Stimulated activated naive CD8-positive, alpha-beta T cell treated with anti-CD3 and anti-CD28 coated beads, Interleukin-15, Interleukin-2, amounts not matched to agents 100 U/mL and 50 U/mL, for 24 hours (primary cell): ENCODE data around the gene IL1RL2.

Source experiments
- ATAC-seq: fragments of 150-1000 bp; cut with Tn5 transposase; one replicate; pipeline ENCODE4 v1.10.0; 2021
- DNase-seq: peaks from one replicate; pipeline ENCODE4 v3.0.0; 2021

Gene IL1RL2

DNA sequence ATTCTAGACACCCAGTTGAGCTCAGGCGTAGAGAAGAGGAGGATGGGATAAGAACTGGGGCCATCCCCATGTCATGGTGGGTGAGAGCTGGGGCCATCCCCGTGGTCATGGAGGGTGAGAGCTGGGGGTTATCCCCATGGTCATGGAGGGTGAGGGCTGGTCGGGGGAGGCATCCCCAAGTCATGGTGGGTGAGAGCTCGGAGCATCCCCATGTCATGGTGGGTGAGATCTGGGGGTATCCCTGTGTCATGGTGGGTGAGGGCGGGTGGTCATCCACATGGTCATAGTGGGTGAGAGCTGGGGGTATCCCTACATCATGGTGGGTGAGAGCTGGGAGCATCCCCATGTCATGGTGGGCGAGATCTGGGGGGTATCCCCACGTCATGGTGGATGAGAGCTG, 52.5 kb downstream of the IL1RL2 start:
- ATAC-seq: no peak
- no peak for DNase-seq

DNA sequence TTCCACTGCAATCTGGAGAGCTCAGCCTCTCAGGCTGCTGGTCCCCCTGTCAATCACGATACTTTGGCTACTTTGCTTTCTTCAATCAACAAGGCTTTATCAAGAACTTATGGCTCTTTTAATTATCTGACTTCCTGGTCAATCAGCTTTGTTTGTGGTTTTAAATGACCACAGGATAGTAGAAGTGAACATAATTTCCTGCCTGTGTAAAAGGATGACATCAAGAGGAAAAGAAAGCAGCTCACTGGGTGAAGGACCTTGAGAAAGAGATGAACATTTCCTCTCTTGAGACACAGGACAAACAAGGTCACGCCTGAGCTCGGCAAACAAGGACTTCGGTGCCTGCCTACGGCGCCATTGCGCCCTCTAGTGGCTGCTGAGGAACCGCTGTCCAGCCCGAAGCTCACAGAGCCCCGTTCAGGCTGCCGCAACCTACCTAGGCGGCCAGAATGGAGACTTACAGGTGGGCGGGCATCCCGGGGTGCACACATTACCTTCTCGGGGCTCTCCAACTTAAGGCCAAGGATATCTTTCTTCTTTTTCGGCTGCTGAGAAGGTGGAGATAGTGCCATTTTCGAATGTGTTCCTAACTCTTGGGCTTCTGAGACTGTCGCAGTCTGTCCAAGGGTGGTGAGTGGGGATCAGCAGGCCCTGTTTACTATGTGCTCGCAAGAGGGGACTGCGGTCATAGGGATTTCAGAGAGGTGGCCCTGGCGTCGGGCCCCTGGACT, 54.0 kb downstream of the IL1RL2 start:
- ATAC-seq (peak; percentile 89), DNase-seq (peak; percentile 93)

DNA sequence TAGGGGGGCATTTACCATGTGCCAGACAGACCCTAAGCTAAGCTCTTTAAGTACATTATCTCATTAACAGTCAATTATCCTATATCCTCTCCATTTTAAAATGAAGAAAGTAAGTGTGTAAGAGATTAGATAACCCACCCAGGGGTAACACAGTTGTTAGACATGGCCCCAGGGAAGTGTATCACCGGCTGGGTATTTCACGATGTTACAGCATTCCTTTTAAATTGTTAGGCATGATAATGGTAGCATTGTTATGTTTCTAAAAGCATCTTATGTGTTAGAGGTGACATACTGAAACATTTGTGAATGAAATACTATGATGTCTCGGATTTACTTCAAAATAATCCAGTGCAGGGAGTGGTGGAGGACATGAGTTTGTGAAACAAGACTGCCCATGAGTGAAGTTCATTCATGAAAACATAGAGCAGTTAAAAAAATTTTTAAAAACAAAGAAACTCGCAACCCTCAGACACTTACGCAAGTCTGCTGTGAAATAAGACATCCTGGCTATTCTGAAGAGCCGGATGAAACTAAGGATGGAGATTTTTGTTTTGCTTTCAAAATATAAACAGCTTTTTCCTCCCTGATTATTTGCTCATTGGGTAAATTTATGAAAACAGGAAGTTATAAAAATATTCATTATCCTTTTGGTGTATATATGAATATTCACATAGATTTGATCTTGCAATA, 54.9 kb downstream of the IL1RL2 start:
- ATAC-seq: no peak
- DNase-seq: no peak

DNA sequence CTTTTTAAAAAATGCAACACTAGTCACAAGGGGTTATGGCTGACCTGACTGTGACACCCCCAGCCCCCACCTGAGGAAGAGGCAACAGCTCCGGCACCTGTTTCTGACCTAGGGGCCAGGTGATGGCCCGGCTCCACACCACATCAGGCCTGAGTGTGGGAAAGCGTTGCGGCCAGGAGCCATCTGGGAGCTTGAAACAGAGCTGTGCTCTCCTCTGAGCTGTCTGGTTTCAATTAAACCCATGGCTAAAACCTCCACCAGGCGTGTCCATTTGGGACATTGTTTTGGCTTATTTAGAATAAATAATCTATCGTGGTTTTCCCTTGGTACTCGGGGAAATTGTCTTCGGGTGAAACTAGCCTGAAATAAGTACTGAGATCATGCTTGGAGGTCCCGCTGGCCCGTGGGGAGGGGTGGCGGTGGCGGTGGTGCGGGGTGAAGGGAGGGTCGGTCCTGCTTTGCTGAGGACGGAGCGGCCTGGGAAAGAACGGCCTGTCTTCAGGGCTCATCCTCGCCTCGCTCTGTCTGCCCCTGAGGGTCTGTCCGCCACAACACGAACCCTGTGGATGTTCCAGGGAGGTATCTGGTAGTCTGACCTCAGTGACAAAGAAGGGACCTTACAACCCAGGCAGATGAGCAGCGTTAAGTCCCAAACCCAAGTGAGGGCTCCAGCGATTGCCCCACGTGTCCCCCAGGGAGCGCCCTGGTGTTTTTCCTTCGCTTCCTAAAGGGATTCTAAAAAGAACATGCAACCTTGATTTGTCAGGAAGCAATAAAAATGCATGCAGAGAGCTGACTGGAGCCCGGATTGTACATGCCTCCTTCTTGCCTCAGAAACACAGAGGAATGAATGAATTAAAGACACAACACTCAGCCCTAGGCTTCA, 58.7 kb downstream of the IL1RL2 start:
- ATAC-seq (no peak), DNase-seq (no peak)

DNA sequence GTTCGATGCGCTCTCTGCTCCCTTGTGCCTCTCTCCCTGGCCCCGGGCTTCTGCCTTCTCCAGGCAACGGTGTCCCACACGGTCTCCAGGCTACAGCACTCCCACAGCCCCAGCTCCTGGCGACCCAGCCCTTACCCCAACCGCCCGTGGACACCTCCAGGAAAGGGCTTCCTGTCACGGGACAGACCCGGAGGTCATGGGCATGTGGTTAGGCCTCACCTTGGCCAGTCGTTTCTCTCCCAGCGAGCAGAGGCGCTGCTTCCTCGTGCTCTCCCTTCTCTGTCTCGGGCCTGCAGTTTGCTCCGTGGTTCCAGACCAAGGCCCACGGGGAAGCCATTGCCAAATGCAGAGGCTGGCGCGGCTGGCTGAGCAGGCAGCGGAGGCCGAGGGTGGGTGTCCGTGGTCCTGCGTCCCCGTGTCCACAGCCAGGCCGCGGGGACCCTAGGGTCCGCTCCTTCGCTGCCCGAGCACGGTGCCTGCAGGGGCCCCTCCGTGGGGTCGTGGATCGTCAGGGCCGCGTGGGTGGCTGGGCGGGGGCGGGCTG, 63.5 kb downstream of the IL1RL2 start:
- no peak for DNase-seq
- no peak for ATAC-seq

DNA sequence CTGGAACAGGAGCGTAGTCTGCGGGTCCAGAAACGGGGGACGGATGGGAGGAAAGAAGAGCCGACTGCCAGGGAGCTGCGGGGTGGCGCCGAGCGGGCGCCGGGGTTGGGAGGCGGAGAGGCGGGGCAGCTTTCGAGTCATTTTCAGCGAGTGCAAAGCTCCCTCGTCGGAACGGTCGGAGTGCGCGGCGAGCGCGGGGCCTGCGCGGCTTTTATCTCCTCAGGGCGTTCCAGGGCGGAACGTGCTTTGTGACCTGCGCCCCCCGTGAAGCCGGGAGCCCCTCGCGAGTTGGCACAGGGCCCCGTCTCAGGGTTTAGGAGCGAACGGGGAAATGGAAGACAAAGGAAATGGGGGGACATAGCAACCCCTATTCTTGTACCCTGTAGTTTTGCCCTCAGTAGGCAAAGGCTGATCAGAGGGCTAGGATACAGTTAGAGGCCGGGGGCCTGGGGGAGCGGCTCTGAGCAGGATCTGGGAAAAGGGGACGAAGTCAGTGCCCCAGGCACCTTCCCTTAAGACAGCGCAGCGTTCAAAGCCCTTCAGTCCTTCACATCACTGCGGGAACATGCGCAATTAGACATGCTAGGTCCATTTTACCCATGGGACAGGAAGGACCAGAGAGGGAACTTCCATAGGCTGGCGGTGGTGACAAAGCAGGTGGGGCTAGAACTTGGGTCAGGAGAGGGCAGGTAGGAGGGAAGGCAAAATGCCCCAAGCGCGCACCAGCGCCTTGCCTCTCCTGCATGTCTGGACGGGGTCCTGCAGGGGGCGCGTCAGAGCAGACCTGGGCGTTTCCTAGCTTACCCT, 64.4 kb downstream of the IL1RL2 start:
- DNase-seq: peak; percentile 77

DNA sequence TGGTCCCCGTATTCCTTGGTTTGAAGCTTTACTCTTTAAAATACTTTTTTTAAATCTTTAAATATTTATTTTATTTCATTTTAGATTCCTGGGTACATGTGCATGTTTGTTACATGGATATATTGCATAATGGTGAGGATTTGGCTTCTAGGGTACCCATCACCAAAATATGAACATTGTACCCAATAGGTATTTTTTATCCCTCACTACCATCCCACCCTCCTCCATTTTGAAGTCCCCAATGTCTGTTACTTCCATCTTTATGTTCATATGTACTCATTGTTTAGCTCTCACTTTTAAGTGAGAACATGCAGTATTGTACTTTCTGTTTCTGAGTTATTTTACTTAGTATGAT, 65.0 kb downstream of the IL1RL2 start:
- ATAC-seq: no peak
- no peak for DNase-seq

More for the DNA sequence above, 64.4 kb downstream of the IL1RL2 start:
- peak; percentile 58 for ATAC-seq

DNA sequence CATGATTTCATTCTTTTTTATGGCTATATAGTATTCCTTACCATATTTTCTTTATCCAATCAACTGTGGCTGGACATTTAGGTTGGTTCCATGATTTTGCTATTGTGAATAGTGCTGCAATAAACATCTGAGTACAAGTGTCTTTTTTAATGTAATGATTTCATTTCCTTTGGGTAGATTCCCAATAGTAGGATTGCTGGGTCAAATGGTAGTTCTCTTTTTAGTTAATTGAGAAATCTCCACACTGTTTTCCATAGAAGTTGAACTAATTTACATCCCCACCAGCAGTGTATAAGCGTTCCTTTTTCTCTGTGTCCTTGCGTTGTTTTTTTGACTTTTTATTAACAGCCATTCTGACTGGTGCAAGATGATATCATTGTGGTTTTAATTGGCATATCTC, 65.4 kb downstream of the IL1RL2 start:
- DNase-seq: no peak
- ATAC-seq: no peak

DNA sequence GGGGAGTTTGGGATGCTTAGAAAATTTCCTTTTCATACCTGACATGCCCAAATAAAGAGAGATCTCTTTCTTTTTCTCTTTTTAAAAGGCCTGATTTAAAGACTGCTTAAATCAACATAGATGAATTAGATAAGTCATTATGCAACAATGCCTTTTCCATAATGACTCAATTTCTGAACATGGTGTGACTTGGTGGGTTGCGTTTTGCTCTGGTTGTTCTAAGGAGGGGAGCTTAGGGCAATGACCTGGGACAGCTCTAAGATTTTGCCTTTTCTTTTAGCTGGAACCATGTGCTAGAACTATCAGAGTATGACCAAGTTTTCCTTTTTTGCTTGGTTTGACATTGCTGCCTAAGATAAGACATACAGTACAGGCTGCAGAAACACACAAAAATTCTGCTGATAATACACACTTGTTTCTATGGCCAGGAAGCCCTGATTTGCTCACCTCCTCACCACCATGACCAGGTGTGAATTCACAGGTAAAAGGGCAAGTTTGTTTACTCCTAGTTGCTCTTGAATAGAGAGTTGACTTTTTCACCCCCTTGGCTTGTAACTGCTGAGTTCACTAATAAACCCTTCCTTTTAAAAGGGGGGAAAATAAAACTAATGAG, 66.4 kb downstream of the IL1RL2 start:
- DNase-seq (no peak), ATAC-seq (peak; percentile 51)

DNA sequence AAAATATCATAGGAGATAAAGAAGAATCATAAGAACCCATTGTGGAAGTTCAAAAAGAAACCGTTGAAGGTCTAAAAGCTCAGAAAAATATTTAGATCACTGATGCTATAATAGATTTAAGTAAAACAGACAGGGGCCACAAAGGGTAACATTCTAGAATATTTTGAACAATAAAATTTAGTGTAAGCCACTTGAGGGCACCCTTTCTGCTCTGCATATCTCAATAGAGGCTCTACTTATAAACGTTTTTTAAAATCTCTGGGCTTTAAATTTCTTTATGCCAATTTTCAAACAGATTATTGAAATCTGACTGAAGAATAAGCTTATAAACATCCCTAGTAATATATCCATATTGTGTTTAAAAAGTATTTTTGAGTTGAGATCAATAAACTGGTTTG, 66.9 kb downstream of the IL1RL2 start:
- DNase-seq: no peak
- ATAC-seq: no peak

DNA sequence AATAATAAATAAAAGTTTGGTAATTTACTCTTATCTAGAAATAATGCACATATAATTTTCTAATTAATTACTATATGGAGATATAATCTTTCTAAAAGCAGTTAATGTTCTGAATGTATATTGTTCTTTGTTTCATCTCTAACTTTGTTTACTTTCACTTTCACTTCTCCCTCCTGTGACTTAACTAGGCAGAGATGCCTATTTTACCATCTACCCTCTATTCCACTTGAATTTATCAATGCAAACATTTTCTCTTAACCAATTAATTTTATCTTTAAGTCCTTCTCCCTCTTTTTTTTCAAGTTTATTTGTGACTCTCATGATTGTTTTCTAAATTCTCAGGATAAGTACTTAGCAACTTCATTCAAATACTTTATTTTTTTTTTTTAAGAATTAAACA, 69.5 kb downstream of the IL1RL2 start:
- no peak for DNase-seq

DNA sequence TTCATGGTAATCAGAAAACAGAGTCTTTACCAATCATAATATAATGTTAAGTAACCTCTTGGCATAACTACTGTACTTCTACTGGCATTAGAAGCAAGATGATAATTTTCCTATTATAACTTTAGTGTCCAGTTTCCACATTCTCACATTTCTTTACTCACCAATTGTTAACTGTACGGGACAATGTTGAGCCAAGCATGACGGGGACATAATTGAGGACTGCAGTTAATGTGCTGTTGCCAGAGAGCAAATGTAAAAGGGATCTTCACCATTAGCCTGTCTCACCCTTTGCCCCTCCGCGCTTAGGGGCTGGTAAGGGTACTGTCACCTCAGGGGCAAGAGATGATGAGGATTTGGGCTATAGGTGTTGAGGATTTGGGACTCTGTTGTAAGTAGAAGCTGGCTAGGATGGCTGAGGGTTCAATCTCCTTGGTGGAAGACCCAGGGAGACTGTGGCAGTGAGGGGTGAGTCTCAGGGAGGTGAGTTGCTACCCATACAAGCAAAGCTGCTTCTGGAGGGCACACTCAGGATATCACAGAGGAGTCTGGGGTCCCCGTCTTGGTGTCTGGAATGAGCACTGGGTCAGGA, 70.1 kb downstream of the IL1RL2 start:
- DNase-seq: no peak
- no peak for ATAC-seq

More for the DNA sequence above, 69.5 kb downstream of the IL1RL2 start:
- ATAC-seq: no peak

DNA sequence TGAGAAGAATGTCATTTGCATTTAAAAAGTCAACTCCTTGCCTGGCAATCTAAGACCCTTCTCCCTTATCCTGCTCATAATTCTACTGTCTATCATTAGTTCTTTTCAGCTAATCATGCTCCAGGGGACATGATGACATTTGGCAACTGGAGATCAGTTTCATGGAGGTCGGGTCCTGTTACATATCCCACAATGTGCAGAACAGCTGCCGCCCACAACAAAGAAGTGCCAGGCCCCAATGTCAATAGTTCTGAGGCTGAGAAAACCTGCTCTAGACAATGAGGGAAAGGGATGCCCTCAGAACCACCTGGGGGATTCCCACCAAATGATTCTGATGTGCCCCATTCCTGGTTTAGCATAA, 71.2 kb downstream of the IL1RL2 start:
- DNase-seq (no peak), ATAC-seq (no peak)

DNA sequence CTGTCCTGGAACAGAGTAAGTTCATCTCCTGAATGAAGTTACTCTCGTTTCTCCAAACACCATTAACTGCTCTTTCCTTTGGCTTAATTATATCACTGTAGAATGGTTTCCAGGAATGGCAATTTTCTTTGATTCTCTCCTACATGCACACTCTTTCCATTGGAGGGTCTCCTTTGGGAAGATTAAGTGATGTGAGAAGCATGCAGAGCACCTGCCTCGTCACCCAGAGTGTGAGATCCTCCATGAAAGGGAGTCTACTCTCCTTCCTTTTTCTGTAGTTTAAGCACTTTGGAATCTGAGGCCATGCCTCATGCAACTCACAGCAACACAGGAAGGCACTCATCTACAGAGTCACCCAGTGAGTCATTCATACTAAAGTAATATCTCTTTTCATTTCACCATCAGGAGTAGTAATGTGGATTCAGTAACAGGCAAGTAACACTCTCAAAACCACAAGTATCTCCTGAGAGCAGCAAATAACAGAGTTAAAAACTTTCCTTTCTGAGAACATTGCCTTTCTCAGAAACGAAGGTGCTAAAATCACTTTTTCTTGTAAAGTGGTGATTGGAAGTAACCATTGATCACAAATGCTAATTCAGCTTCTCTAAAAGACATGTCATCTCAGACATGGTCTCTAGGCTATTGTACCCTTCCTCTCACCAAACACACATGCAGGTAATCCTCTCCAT, 71.7 kb downstream of the IL1RL2 start:
- ATAC-seq: peak; percentile 97
- DNase-seq: no peak

DNA sequence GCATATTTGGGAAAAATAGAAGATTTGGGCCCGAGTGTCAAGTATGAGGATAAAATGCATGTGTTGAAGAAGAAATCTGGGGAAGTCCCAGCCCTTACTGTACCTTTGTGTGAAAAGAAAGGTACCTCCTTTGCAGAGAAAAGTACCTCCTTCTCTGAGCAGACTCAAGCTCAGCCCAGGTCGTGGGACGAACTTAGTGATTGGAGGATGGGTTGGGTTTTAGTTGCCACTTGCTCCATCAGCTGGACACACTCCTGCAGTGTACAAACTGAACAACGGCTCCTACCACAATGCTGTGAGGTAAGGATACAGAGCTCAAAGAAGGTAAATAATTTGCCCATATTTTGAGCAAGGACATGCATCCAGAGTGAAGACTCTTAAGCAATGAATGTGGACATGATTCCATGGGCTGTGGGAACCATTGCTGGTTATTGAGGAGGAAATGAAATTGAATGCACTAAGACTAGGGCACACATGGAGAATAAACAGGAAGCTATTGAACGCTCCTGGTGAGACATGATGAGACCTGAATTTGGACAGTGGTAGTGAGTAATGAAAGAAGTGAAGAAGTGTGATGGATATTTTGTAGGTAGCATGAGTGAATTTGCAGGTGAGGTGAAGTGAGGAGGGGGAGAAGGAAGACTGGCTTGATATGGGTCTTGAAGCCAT, 74.8 kb downstream of the IL1RL2 start:
- DNase-seq (no peak), ATAC-seq (no peak)

DNA sequence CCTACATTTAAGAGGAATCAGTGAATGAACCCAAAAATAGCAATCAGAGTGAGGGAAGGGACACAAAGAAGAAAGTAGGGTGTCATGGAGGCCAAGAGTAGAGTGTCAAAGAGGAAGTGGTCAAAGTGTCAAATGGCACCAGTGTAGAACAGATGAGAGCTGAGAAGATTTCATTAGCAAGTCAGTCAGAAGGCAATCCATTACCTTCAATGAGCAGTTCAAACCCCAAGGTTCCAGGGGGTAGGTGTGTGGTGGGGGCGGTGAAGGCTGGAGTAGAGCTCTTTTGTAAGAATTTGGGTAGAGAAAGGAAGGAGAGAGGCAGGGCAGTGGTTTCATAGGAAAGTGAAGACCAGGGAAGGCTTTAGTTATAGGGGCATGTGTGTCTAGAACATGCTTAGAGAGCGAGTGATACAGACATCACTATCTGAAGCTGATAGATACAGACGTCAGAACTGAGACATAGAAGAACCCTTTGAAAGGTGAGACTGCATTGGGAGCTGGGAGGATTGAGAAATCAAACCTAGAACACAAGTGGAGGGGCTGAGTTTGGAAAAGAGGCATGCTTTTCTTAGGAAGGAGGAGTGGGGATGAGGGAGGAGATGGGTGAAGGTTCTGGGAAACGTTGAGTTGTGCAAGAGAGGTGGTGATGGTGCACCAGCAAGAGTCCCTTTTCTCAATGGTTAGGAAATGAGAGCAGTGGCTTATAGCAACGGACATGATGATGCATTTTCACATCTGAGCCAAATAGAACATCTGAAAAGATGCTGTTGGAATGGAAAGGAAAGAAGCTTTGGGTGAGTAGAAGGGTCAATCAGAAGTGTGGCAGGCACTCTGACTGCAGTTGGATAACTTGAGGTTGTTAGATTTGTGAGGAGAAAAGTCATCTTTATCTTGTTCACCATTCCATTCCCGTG, 75.7 kb downstream of the IL1RL2 start:
- DNase-seq: no peak
- no peak for ATAC-seq

DNA sequence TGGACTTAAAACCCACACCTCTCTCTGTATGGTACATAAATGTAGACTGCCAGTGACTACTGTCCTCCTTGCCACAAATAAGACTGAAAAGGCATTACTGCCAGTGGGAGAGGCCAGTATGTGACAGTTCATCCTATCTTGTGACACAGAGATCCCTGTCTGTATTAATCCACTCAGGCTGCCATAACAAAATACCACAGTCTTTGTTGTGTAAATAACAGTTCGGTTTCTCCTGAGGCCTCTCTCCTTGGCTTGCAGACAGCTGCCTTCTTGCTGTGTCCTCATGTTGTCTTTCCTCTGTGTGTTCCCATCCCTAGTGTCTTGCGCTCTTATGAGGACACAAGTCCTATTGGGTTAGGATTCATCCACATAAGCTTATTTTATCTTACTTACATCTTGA, 78.1 kb downstream of the IL1RL2 start:
- ATAC-seq: no peak
- DNase-seq: no peak

DNA sequence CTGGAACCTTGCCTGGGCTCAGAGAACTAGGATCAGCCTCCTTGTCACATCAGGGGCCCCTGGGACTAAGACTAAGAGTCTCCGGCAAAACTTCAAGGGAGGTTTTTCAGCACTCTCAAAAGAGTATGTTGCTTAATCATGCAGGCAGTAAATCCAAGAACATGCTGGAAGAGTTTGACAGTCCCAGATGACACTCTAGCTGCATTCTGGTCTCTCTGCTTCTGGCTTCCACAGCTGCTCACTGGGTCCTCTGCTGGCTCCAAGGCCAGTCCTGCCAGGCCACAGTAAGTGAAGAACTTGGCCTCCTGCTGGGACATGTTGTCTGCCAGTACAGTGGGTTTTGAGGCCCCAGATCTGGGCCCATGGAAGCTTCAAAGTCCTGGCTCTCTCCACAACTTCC, 79.4 kb downstream of the IL1RL2 start:
- ATAC-seq: no peak
- DNase-seq: no peak

DNA sequence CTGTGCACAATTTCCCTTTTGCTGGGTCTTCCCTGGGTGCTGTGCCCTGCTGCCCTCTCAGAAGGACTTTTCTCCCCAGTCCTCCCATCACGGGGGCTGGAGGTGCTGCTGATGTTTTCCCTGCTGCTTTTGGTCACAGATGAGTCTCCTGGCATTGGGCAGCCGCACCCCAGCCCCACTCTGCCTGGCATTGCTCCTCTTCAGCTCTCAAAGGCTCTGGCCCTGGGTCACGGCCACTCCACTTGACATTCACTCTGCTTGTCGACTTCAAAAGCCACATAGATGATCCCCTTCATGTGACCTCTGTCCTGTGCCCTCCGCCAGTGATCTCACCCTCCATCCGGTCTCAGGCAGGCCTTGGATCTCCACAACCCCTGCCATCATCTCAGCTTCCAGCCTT, 81.0 kb downstream of the IL1RL2 start:
- ATAC-seq: no peak
- DNase-seq: no peak
